Esophagus squamous epithelium (tissue), 5 donors: ENCODE measurements around the gene DNAH11. TPM values are rescaled to one million over a fixed set of nuclear protein-coding genes. Genes with fewer than 3 reads are reported as not detected.

Experiments
- DNase-seq: peaks from one replicate; lab custom pipeline; 2025; lab: John Stamatoyannopoulos, UW
- H3K27ac ChIP-seq, 4 donors: fragments of 200-600 bp; sonication (generic); one replicate each; pipeline ENCODE4 v1.5.1; 2016 to 2019; ENCODE audit warnings: mild to moderate bottlenecking in 1 of 4
- H3K27me3 ChIP-seq, 4 donors: fragments of 200-600 bp; sonication (generic); 1 replicate in 3 of 4; 2 replicates in 1 of 4; pipeline versions ENCODE4 v1.5.1 to v1.6.0; 2017 to 2021; ENCODE audit warnings: antibody characterized with exemption in 1 of 4
- H3K36me3 ChIP-seq, 3 donors: fragments of 200-600 bp; sonication (generic); one replicate each; pipeline ENCODE4 v1.5.1; 2016 to 2019
- H3K4me1 ChIP-seq, 3 donors: fragments of 200-600 bp; sonication (generic); one replicate each; pipeline ENCODE4 v1.5.1; 2017 to 2019
- H3K4me3 ChIP-seq, 4 donors: fragments of 200-600 bp; sonication (generic); 1 replicate in 3 of 4; 2 replicates in 1 of 4; pipeline ENCODE4 v1.5.1; 2016 to 2019; ENCODE audit warnings: mild to moderate bottlenecking in 2 of 4, moderate library complexity in 1 of 4
- H3K9me3 ChIP-seq, 3 donors: fragments of 200-600 bp; sonication (generic); one replicate each; pipeline ENCODE4 v1.5.1; 2016 to 2019
- CTCF ChIP-seq, 6 experiments: fragments of 450-650 bp in 4 of 6; fragments of 200-600 bp in 2 of 6; sonication (generic) in 2 of 6; IDR thresholded peaks; one replicate each; pipeline ENCODE4 v1.5.1; 2016 to 2019; ENCODE audit warnings: antibody characterized with exemption in 6 of 6, mild to moderate bottlenecking in 4 of 6, moderate library complexity in 4 of 6
- POLR2A ChIP-seq, 4 donors: fragments of 450-650 bp; IDR thresholded peaks; one replicate each; pipeline ENCODE4 v1.6.1; 2017; ENCODE audit warnings: antibody characterized with exemption in 4 of 4, mild to moderate bottlenecking in 4 of 4, moderate library complexity in 3 of 4
- WGBS, 2 donors: methylation state at CpG; one replicate each; pipeline ENCODE4 v1.1.5; 2018; 5-methylcytosine and 5-hydroxymethylcytosine counted together
- intact Hi-C: fragments of 100-400 bp; cut with DNase I; formaldehyde crosslinking; loops from one replicate; pipeline ENCODE4 v1.15.0; 2022
- total RNA-seq, 4 donors: library from RNA; depleted of rRNA; stranded (reverse); fragments of >200 nt; gene quantifications; one replicate each; pipeline ENCODE4 v1.1.0, GENCODE V29; 2016
- donor health status: DM: yes; HTN: yes; CAD: no.

DNAH11 gene
- total RNA-seq, 4 donors from 2014 or later, result 0.35 to 7.4 (median 0.74) TPM

GRCh38 chr7:21587139-21587784, 44.4 kb downstream of the DNAH11 start:
- intact Hi-C loops, result no loop called here

GRCh38 chr7:21596801-21597200, 54.0 kb downstream of the DNAH11 start:
- no peaks in the 10 kb centered on the region for H3K9me3 ChIP-seq
- no peaks in the 10 kb centered on the region for H3K27me3 ChIP-seq
- DNase-seq, result no peak
- no peak for TF ChIP-seq CTCF (IDR thresholded peaks at IDR 0.05)
- TF ChIP-seq POLR2A (IDR thresholded peaks at IDR 0.05), result no peak
- H3K36me3 ChIP-seq, result no peaks in the 10 kb centered on the region
- 70 to 73% methylated on average over 4 of the region's 4 CpGs for WGBS, 2 donors
- no peaks in the 10 kb centered on the region for H3K4me1 ChIP-seq
- H3K27ac ChIP-seq, result no peak overlapping the region
- intact Hi-C loops, result no loop called here
- H3K4me3 ChIP-seq, result no peak overlapping the region

More at GRCh38 chr7:21587139-21587784, 44.4 kb downstream of the DNAH11 start:
- Histone ChIP-seq H3K4me1 (no peaks in the 10 kb centered on the region), H3K4me3 (no peak overlapping the region), H3K36me3 (no peaks in the 10 kb centered on the region), H3K27ac (no peak overlapping the region), H3K9me3 (peaks cover 0 to 5% (median 0%) of the 10 kb centered on the region in 3 donors), H3K27me3 (no peaks in the 10 kb centered on the region)
- DNase-seq, result no peak
- WGBS, 2 donors, result 63 to 70% methylated on average over 4 of the region's 4 CpGs
- TF ChIP-seq CTCF (IDR thresholded peaks at IDR 0.05) (no peak), POLR2A (IDR thresholded peaks at IDR 0.05) (no peak)

GRCh38 chr7:21603462-21603861, 60.6 kb downstream of the DNAH11 start:
- Histone ChIP-seq H3K4me3 (no peak overlapping the region), H3K9me3 (no peaks in the 10 kb centered on the region), H3K36me3 (no peaks in the 10 kb centered on the region), H3K27me3 (no peaks in the 10 kb centered on the region), H3K27ac (no peak overlapping the region), H3K4me1 (no peaks in the 10 kb centered on the region)
- TF ChIP-seq CTCF (IDR thresholded peaks at IDR 0.05) (no peak), POLR2A (IDR thresholded peaks at IDR 0.05) (no peak)
- no peak for DNase-seq
- intact Hi-C loops, result no loop called here

- Histone ChIP-seq H3K27ac (peak overlapping the region in 2 of 4 donors; percentile 5 to 19), H3K4me3 (no peak overlapping the region), H3K9me3 (no peaks in the 10 kb centered on the region), H3K36me3 (no peaks in the 10 kb centered on the region), H3K27me3 (no peaks in the 10 kb centered on the region), H3K4me1 (no peaks in the 10 kb centered on the region)
- intact Hi-C loops, result no loop called here
- WGBS, 2 donors, result 68 to 76% methylated on average over 5 of the region's 5 CpGs
- no peak for DNase-seq
- TF ChIP-seq POLR2A (IDR thresholded peaks at IDR 0.05) (no peak), CTCF (IDR thresholded peaks at IDR 0.05) (no peak)
Measured at GRCh38 chr7:21603972-21604749, 61.3 kb downstream of the DNAH11 start.

GRCh38 chr7:21605008-21605585, 62.3 kb downstream of the DNAH11 start:
- no peak for TF ChIP-seq CTCF (IDR thresholded peaks at IDR 0.05)
- no peak for TF ChIP-seq POLR2A (IDR thresholded peaks at IDR 0.05)
- no peak for DNase-seq
- intact Hi-C loops, result no loop called here
- no peaks in the 10 kb centered on the region for H3K4me1 ChIP-seq
- H3K27me3 ChIP-seq, result no peaks in the 10 kb centered on the region
- H3K9me3 ChIP-seq, result no peaks in the 10 kb centered on the region
- no peak overlapping the region for H3K27ac ChIP-seq
- H3K4me3 ChIP-seq, result no peak overlapping the region
- WGBS, 2 donors, result 53 to 65% methylated on average over 3 of the region's 3 CpGs
- H3K36me3 ChIP-seq, result no peaks in the 10 kb centered on the region
